ENCODE measurements around the gene CD4. TPM values are rescaled to one million over a fixed set of nuclear protein-coding genes. Genes with fewer than 3 reads are reported as not detected.

CD4 gene
- total and polyA plus RNA-seq, 2 of the 4 experiments (the other 2 are of a cell fraction), result 5.7 to 15.0 TPM

GRCh38 chr12:6791931-6792520, 2.7 kb downstream of the CD4 start:
- ATAC-seq (ENCODE audit: low read depth), result no peak
- H3K23ac ChIP-seq (ENCODE audit: low read depth, low read length), result peak overlapping the region; percentile 1; the same call in 1 of the 2 replicates
- dilution Hi-C loops (cut with HindIII; ENCODE audit: low sequenced_read_pairs, unreplicated experiment) (no loop called here), in situ Hi-C loops (cut with MboI; ENCODE audit: low sequenced_read_pairs) (no loop called here), intact Hi-C loops (cut with micrococcal nuclease) (no loop called here)
- peak overlapping the region; percentile 9; the same call in 1 of the 2 replicates for H3K18ac ChIP-seq (ENCODE audit: low read depth, low read length)
- H2AK9ac ChIP-seq (replicated peaks; ENCODE audit: low read depth, low read length, poor library complexity), result no peak overlapping the region
- ChIA-PET CTCF (interaction anchor here (1.4 kb wide), 1 partner anchor 39 kb away, joined by 6 read pairs; the partner anchor contains the start of gene MLF2), POLR2A (ENCODE audit: unreplicated experiment) (no interaction called here)
- H3K9me1 ChIP-seq (ENCODE audit: insufficient read depth, low read length), result peaks cover 8% of the 10 kb centered on the region; the same call in 1 of the 2 replicates
- no peak overlapping the region; the same call in 1 of the 2 replicates for H3K27ac ChIP-seq (ENCODE audit: insufficient read depth, low read length)
- peak overlapping the region; percentile 51; the same call in 1 of the 2 replicates for H3K14ac ChIP-seq (replicated peaks; ENCODE audit: low read depth, low read length)
- H4K8ac ChIP-seq (ENCODE audit: low read depth in 2 of 2, low read length in 2 of 2), result peak overlapping the region; percentile 59 to 86
- H2BK5ac ChIP-seq (ENCODE audit: low read depth, low read length, poor library complexity, severe bottlenecking), result no peak overlapping the region
- peak overlapping the region; percentile 64 for H3K4ac ChIP-seq (ENCODE audit: low read depth, low read length)
- no peak overlapping the region for H2AK5ac ChIP-seq (ENCODE audit: low read depth, low read length)
- 0 out of 2 replicates have a peak, but pooled peaks cover 2% of the 10 kb centered on the region for H3K36me3 ChIP-seq (ENCODE audit: control insufficient read depth, insufficient read depth, low read length)
- H3K4me2 ChIP-seq (ENCODE audit: low read depth, low read length), result peak overlapping the region; percentile 44
- DNase-seq, result no peak
- no peak overlapping the region for H2BK20ac ChIP-seq (ENCODE audit: low read depth, low read length)
- H3K9me3 ChIP-seq (ENCODE audit: control insufficient read depth, insufficient read depth, low read length), result no peaks in the 10 kb centered on the region
- peak overlapping the region; percentile 27 for H4K5ac ChIP-seq (ENCODE audit: low read depth, low read length)
- H2BK15ac ChIP-seq (ENCODE audit: low read depth, low read length), result no peak overlapping the region
- WGBS, 2 experiments (ENCODE audit: extremely low coverage in 2 of 2, insufficient read length in 1 of 2), result 96% methylated on average over 5 of the region's 13 CpGs; no CpG with 5 or more reads in 1 of the 2 experiments
- peaks cover 21% of the 10 kb centered on the region for H3K4me1 ChIP-seq (ENCODE audit: control insufficient read depth, insufficient read depth, low read length)
- TF ChIP-seq USF2 (IDR thresholded peaks at IDR 0.05; ENCODE audit: low read depth, low read length) (no peak), NFE2L2 (IDR thresholded peaks at IDR 0.05; ENCODE audit: low read depth, low read length) (no peak), MXI1 (IDR thresholded peaks at IDR 0.05; ENCODE audit: borderline replicate concordance, low read depth, low read length) (no peak), ELK1 (IDR thresholded peaks at IDR 0.05; ENCODE audit: borderline replicate concordance, low read depth, low read length) (no peak), FOS (IDR thresholded peaks at IDR 0.05; ENCODE audit: low read depth, low read length) (no peak)
- H2AFZ ChIP-seq (replicated peaks; ENCODE audit: low read length, poor library complexity), result peak overlapping the region; percentile 89
- H4K91ac ChIP-seq (ENCODE audit: insufficient read depth, low read depth, low read length), result 0 out of 2 replicates have a peak overlapping the region, but pooled peaks have one; percentile 32
- no peak overlapping the region for H3K4me3 ChIP-seq (ENCODE audit: insufficient read depth, low read depth, low read length)
- no peaks in the 10 kb centered on the region for H3K27me3 ChIP-seq (ENCODE audit: control insufficient read depth, insufficient read depth, low read length)
- peak overlapping the region; percentile 3 for H3K9ac ChIP-seq (ENCODE audit: low read depth, low read length)
- H3K56ac ChIP-seq (ENCODE audit: extremely low read depth, insufficient read depth, low read length), result no peak overlapping the region
- no TSS peak for BruUV-seq (replicated peaks)
- peaks cover 0 to 14% of the 10 kb centered on the region in 2 experiments; a peak in 2 of 4 replicates for H3K79me1 ChIP-seq (ENCODE audit: low read depth in 1 of 2, low read length in 2 of 2)
- no peaks in the 10 kb centered on the region for H4K20me1 ChIP-seq (ENCODE audit: insufficient read depth, low read length)
- H2BK120ac ChIP-seq (ENCODE audit: low read depth, low read length), result 0 out of 2 replicates have a peak overlapping the region, but pooled peaks have one; percentile 51
